Stimulated activated CD8-positive, alpha-beta memory T cell treated with anti-CD3 and anti-CD28 coated beads, Interleukin-15, amount 100 ng/mL, for 48 hours (primary cell): ENCODE results near the gene THRAP3.

Experiments used
- DNase-seq, 2 donors: peaks; one replicate each; pipeline ENCODE4 v3.0.0-alpha.2; 2020; ENCODE audit warnings: low read depth in 2 of 2

Gene THRAP3

DNA sequence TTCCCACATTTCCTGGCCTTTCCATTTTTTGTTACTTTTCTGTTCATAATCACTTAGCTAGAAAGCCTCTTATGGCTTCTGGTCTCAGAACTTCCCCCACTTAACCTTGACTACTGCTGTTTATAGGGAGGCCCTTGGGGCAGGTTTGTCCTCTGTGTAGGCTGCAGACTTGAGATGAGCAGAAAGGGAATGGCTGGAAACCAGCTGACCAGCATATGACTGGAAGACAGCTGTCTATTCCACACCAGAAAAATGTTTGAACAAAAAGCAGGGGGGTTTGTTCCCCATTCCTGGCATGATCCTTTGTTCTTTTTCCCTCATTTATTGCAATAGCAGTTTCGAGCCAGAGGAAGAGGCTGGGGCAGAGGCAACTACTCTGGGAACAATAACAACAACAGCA lies 77.0 kb downstream of the THRAP3 start:
- DNase-seq = no peak

DNA sequence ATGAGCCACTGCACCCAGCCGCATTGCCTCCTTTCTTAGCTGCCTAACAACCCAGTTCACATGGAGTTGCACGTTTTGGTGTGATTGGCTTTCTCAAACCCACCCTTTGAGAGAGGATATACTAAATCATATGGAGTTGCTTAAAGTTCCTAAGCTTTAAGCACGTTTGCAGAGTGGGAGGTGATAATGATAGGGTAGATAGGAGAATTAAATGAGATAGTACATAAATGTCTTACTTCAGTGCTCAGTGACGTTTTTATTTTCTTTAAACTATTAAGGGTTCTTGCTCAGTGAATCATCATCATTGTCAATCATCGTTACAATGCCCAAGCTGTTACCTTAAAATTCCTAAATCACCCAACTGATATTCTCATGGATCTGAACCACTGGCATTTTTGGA lies 79.0 kb downstream of the THRAP3 start:
- no peak for DNase-seq

DNA sequence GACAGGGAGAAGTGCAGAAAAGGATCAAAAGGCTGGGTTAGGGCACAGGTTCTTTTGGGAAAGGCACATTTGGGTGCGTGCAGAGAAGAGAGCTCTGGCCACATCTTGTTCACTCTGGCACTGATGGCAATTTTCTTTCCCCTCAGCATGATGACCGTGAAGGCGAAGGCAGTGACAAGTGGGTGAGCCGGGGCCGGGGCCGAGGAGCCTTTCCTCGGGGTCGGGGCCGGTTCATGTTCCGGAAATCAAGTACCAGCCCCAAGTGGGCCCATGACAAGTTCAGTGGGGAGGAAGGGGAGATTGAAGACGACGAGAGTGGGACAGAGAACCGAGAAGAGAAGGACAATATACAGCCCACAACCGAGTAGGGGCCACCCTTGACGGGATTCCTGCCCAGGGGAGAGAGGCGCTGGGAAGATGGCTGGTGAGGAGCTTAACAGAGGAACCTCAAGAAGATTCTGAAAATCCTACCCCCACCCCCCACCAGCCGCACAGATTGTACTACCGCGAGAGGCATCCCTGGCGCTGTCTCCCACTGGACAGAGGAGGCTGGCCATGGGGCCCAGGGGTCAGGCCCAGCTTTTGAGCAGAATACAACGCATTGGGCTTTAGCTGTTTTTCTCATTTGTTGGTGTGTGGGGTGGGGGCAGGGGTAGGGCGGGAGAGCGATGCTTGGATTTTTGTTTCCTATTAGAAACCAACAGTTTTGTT lies 79.6 kb downstream of the THRAP3 start:
- no peak for DNase-seq

DNA sequence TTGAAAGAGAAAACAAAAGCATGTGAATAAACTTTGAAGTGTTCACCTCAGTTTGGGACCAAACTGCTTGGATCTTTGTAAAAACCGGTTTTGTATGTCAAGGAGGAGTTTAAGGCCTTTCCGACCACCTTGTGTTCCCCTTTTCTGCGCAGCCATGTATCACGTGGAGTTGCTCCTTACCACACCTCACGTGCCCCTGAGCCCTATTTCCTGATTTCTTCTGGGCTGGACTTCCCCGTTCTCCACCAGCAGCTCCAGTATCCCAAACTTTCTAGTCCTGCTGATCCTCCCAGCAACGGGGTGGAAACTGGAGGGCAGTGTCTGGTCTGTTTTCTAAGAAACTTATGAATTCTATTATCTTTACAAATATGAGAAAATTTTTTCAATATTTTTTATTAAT lies 80.3 kb downstream of the THRAP3 start:
- no peak for DNase-seq

DNA sequence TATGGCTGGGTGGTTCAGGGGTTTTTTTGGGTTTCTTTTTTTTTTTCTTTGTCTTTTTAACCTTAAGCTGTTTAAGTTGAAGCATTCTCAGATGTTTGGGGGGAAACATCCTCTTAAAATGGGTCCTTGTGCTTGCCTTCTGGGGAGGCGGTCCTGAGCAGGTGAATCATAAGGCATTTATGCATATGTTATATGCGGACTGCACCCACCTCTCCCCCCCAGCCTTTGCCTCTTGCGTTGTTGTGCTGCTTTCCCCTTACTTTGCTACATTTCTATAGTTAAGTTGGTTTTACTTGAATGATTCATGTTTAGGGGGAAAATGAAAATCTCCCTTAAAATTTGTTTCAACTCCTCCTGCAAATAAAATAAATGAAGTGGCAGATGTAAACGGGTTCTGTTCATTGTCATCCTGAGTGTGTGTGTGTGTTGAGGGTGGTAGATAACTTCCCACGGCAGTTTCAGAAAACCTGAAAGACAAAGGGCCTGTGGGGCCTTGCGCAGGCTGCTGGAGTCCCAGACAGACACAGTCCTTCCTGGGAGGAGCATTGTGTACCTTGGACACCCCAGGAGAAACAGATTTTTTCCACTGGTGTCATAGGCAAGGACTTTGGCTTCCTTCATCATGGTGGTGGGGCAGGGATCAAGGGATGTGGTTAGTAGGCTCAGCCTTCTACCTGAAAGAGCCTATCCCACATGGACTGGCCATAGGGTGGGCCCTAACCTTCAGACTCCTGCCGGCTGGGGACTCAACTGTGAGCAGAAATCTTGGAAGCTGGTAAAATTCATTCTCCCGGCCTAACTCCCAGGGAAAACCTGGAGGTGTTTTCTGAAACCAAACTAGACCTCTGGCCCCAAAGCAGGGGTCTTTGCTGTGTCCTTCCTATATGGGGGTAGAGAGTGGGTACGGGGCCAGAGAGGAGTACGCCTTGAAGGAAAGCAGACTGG lies 81.0 kb downstream of the THRAP3 start:
- peak in 1 of 2 donors; percentile 55 for DNase-seq

DNA sequence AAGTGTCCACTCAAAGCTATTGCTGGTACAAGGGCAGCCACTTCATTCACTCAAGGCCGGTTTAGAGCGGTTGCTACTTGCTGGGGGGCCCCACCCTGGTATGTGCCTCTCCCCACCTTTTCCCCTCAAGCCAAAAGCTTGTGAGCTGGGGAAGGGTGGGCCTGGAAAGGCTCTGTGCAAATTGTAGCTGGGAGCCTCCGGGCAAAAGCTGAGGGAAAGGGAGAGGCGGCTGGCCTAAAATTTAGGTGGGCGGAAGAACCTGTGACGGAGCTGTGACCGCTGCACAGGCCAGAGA lies 81.6 kb downstream of the THRAP3 start:
- no peak for DNase-seq

DNA sequence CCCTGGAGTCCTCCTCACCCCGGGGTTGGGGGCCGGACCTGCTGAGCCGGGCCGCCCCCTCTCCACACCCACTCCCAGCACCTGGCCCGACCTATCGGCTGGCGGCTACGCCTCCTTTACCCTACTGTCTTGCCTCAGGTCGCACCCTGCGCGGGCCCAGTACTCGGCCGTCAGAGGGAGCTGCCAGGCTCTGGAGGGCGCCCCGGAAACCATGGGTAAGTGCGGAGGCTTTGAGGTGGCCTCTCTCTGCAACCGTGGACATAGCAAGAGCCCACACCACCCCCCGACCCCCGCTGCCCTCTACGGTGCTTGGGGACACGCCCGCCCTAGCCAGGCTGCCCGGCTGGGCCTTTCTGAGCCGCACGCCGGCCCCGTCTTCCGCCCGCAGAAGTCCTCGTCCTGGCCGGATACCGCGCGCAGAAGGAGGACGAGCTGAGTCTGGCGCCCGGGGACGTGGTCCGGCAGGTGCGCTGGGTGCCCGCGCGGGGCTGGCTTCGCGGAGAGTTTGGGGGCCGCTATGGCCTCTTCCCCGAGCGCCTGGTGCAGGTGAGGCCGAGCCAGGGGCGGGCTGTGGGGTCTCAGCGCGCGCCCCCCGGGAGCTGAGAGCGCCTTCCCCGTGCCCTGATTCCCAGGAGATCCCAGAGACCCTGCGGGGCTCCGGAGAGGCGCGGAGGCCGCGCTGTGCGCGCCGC lies 82.1 kb downstream of the THRAP3 start, which contains the start of gene SH3D21:
Gene SH3D21, plus strand, starts transcription at position 159 of the 692 bp plus-strand sequence. Its CDS starts 53 bp downstream, at position 212.
- no peak for DNase-seq

DNA sequence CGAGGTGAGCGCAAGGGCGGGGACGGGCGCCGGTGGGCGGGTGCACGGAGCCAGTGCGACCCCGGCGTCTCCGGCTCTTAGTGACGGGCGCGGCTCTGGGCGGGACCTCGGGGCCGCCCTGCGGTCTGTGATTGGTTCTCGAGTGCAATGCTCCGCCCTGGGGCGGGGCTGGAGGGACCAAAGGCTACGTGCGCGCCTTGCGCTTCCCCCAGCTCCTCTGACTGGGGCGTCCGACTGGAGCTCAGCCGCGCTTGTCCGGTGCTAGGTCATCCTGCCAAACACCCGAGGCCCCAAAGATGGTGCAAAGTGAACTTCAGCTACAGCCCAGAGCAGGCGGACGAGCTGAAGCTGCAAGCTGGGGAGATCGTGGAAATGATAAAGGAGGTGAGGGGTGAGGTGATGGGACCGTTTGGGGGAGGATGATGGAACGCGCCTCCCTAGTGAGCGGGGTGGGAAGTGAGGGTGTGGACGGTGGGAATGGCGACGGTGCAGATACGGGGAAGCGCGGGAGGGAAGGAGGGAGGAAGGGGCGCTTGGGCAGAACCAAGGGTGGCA lies 82.7 kb downstream of the THRAP3 start:
- DNase-seq = peak; percentile 88 to 93

DNA sequence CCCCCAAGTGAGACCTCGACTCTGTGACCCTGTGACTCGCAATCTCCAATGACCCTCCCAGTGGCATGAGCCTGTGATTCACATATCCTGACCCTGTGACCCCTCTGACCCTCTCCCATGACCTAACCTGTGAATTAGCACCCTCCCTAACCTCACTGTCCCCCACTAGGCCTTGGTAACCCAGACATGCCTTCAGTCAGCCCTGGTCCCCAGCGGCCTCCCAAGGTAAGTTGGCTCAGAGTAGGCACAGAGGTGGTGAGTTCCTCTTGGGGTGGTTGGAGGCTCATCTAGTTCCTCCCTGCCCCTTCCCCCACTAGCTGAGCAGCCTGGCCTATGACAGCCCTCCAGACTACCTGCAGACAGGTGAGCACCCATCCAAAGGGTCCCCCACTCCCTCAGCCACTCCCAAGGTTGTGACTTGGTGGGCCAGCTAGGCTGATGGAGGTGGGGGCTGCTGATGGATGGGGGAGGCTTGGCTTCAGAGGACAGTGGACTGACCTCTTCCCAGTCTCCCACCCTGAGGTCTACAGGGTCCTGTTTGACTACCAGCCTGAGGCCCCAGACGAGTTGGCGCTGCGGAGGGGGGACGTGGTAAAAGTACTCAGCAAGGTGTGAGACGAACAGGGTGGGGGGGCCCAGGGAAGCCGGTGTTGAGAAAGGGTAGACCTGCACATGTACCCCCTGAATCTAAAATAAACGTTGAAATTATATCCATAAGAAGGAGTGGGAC lies 83.5 kb downstream of the THRAP3 start:
- DNase-seq = no peak

DNA sequence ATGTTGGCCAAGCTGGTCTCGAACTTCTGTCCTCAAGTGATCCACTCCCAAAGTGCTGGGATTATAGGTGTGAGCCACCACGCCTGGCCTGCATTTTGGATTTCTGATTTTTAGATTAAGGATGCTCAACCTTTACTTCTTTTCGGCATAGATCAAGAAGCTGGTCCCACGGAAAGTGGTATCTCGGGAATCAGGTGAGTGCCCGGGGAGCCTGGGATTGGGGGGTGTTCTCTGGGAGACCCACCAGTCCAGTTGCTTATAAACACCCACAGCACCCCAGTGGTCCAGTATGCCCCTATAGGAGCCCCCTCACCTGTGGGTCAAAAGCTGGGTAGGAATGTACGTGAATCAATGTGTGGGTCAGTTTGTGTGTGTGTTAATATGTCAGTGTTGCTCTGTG lies 85.2 kb downstream of the THRAP3 start:
- DNase-seq = no peak

DNA sequence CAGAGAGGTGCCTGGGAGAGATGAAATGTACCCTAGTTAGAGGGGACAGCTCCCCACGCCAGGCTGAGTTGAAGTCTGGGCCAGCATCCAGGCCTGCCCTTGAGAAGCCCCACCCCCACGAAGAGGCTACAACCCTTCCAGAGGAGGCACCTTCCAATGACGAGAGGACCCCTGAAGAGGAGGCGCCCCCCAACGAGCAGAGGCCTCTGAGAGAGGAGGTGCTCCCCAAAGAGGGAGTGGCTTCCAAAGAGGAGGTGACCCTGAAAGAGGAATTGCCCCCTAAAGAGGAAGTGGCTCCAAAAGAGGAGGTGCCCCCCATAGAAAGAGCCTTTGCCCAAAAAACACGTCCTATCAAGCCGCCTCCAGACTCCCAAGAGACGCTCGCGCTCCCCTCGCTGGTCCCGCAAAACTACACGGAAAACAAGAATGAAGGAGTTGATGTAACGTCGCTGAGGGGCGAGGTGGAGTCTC lies 96.1 kb downstream of the THRAP3 start:
- DNase-seq = no peak

DNA sequence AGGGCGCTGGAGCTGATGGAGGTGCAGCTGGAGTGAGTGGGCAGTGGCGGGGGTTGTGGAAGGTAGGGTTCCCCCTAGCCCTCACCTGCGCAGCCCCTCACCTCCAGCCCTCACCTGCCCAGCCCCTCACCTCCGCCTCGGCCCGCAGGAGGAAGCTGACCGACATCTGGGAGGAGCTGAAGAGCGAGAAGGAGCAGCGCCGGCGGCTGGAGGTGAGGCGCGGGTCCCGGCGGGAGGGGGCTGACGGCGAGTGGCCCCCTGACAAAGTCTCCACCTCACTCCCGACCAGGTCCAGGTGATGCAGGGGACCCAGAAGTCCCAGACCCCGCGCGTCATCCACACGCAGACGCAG lies 96.5 kb downstream of the THRAP3 start:
- DNase-seq = no peak

DNA sequence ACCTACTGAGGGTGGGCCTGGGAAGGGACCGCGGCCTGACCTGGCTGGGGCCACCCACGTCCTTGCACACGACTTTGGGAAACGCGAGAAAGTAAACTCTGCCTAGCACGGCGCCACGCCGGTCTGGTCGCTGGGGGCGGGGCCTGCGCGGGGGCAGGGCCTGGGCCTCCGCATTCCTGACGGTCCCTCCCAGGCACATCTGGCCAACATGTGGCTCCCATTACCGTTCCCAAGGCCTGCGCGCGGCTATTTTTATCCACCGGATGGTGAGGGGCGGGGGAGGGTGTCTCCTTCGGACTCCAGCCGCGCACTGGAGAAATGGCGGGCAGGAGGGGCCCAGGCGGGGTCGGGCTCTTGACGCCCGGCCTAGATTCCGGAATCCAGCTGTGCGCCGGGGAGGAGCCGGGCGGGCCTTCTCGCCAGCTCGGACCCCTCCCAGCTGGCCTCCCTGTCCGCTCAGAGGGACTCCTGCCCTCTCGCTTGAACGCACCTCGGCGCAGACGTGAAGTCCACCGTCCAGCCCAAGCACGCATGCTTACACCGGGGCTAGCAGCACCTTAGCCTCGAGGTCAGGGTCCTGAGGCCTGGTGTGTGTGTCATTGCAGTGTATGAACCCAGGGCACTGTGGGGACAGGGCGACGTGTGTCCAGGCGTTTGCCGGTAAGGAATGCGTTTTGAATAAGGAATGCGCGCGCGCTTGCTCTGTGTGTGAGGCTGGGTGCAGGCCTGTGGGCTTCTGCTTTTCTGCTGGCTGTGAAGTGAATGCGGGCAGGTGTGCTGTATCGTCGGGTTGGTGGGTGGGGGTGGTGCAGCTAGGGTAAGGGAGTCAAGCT lies 97.1 kb downstream of the THRAP3 start:
- DNase-seq = peak in 1 of 2 donors; percentile 28

DNA sequence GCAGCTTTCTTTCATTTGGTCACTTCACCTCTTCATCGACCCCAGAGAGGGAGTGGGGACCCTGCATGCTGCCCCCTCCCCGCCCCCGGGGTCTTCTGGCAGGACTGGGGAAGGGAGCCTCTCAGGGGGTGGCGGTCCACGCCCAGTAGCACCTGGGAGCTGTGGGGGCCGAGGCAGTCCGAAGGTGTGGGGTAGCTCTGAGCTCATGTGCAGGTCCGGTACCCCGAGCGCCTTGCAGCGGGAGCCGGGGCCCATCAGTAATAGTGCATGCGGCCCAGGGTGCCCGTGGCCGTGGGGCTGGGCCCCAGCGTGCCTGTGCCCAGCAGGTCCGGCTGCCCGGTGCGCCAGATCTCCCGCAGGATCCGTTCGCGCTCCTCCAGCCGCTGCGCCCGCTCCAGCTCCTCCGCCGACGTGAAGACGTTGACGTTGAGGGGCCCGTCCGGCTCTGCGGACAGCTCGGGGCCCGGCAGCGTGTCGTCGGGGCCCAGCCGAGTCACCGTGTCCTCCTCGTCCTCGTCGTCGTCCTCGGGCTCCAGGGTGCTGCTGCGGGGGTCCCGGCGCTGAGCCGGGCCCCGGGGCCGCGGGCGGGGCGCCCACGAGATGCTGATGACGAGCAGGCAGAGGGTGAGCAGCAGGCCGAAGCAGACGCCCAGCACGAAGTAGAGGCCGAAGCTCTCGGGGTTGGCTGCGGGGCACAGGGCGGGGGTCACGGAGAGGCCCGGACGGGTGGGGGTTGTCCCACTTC lies 98.0 kb downstream of the THRAP3 start:
- no peak for DNase-seq

DNA sequence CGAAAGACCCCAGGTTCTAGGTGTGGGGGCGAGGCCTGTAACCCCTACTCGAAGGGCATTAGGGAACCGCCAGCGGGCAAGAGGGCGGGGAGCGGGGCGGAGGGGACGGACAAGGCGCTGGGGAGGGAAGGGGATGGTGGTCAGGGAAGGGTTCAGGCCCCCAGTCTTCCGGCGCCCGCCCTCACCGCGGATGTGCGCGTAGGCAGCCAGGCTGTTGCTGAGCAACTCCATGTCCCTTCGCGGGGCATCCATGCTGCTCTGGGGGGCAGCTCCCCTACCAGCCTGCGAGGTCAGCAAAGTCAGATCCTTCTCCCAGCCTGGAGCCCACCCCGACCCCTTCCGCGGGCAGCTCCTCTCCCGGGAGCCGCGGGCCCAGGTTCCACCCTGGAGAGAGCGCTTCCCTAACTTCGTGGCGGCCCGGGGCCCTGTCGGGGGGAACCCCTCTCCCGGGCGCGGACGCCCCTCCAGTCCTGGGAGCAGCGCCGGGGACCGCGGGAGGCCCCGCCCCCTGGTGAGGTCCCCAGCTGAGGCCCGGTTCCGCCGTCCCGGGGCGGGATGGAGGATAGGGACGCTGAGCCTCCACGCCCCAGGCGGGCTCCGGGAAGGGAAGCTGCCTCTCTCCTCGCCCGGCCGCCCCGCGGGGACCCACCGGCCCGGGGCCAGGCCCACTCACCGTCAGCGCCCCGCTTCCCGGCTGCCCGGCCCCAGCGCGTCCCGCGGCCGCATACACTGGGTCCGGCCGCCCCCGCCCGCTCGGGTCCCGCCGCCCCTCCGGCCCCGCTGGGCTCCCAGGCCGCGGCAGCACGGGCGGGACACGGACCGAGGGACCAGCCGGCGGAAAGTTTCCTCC lies 98.8 kb downstream of the THRAP3 start:
- DNase-seq = peak; percentile 36 to 48

DNA sequence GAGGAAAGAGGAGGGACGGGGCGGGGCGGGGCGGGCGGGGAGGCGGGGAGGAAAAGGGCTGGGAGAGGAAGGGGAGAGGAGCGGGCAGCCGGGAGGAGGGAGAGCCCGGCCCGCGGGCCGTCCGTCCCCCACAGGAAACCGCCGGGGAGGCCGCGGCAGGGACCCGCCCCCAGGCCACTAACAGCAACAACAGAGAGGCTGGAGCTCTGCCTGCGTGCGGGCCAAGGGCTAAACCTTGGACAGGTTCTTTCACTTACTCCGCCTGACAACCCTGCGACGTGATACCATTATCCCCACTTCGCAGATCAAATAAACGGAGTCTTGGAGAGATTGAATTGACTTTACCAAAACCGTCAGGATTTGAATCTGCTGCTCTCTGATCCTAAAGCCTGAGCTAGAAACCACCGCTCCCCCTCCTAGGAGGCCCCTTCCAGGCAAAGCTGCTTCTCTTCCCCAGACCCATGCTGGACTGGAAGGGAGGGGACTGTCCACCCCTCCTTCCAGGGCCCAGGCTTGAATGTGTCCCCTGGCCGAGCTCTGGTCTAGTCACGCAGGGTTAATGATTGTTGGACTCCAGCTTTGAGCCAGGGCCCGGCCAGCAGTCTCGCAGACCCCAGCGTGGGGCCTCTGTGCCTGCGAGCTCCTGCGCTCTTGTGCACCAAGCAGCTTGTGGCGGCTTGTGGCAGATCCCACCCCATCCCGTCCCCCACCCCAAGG lies 99.6 kb downstream of the THRAP3 start, which contains the start of gene EVA1B:
Gene EVA1B, minus strand, starts transcription at position 10 of the 717 bp plus-strand sequence. CDS start 608 bp downstream, outside the sequence.
- DNase-seq = peak; percentile 21 to 36

DNA sequence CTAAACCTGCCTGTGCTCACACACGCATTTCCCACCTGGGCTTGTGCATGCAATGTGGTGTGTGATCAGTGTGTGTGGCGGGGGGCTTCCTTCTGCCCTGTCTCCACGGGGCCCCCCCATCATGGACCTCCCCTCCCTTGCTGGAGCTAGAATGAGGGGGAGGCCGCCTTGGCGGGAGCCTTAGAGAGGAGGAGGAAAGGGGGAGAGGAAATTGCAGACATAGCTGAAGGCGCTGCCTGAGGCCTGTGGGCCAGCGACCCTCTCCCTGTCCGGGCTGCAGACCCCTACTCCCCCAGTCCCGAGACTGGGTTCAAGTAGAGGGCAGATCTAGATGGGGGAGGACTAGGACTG lies 100.1 kb downstream of the THRAP3 start:
- DNase-seq = no peak

DNA sequence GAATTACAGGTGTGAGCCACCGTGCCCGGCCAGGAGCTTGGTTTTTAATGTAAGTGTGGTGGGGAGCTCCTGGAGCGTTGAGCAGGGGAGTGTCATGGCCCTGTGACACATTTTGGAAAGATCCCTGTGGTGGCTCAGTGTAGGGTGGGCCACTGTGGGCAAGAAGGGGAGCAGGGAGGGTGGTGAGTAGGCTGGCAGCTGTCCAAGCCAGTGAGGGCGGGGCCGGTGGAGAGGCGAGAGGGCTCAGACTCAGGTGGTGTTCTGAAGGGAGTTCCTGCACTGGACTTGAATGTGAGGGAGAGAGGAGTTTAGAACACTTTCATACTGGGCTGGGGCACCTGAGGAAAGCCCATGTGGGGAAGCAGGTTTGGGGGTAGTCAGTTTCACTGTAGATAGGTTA lies 102.3 kb downstream of the THRAP3 start:
- DNase-seq = no peak
